K562 (cell line): ENCODE measurements around the gene RABEPK. TPM values are rescaled to one million over a fixed set of nuclear protein-coding genes. Genes with fewer than 3 reads are reported as not detected.

Source experiments
- ATF1 ChIP-seq, 2 experiments: fragments of 450-650 bp in 1 of 2; IDR thresholded peaks; 2 replicates each; pipeline ENCODE4 v1.6.1; 2016; ENCODE audit warnings: missing compliant biosample characterization in 1 of 2, missing genetic modification characterization in 1 of 2
- CBX2 ChIP-seq: fragments of 200-600 bp; sonication (generic); IDR thresholded peaks from one replicate; pipeline ENCODE4 v1.6.1; 2012; ENCODE audit warnings: mild to moderate bottlenecking, low read length, inconsistent platforms; ENCODE audit not compliant: insufficient read depth, poor library complexity, severe bottlenecking
- CCNT2 ChIP-seq: IDR thresholded peaks from 2 replicates; pipeline ENCODE4 v1.6.1; 2011; ENCODE audit warnings: borderline replicate concordance, low read depth, mild to moderate bottlenecking, moderate library complexity, mixed read lengths, low read length; ENCODE audit not compliant: insufficient read length; ENCODE audit errors: extremely low read depth
- FOS ChIP-seq: IDR thresholded peaks from 3 replicates; pipeline ENCODE4 v1.6.1; 2011; ENCODE audit not compliant: insufficient read length; ENCODE audit errors: extremely low read depth
- GABPA ChIP-seq: fragments of 200-800 bp; sonication (Bioruptor generic); conservative IDR thresholded peaks from 2 replicates; pipeline ENCODE4 v1.6.1; 2016; ENCODE audit warnings: low read depth, missing genetic modification characterization, missing compliant biosample characterization
- GTF2E2 ChIP-seq: fragments of 200-800 bp; sonication (Bioruptor generic); IDR thresholded peaks from 2 replicates; pipeline ENCODE4 v1.6.1; 2016; ENCODE audit warnings: missing genetic modification characterization, missing compliant biosample characterization
- IFI16 ChIP-seq: fragments of 250-450 bp; sonication (Bioruptor Pico); IDR thresholded peaks from 2 replicates; pipeline ENCODE4 v2.1.2; 2022; ENCODE audit warnings: mild to moderate bottlenecking, inconsistent platforms
- NCOR1 ChIP-seq: fragments of 450-650 bp; IDR thresholded peaks from 2 replicates; pipeline ENCODE4 v1.6.1; 2016; ENCODE audit warnings: mild to moderate bottlenecking, moderate library complexity
- POU5F1 ChIP-seq: fragments of 150-350 bp; IDR thresholded peaks from 2 replicates; pipeline ENCODE4 v1.6.1; 2014; ENCODE audit warnings: borderline replicate concordance, low read length, low read depth, mild to moderate bottlenecking; ENCODE audit not compliant: partially characterized antibody
- RBM17 ChIP-seq: fragments of 200-400 bp; formaldehyde crosslinking; IDR thresholded peaks from 2 replicates; pipeline ENCODE4 v1.6.1; 2017; ENCODE audit warnings: low read depth, mild to moderate bottlenecking, low read length, borderline replicate concordance
- STAT5A ChIP-seq: IDR thresholded peaks from 2 replicates; pipeline ENCODE4 v1.6.1; 2012; ENCODE audit warnings: low read length, inconsistent platforms, borderline replicate concordance
- TGIF2 ChIP-seq: sonication (generic); formaldehyde crosslinking; IDR thresholded peaks from 2 replicates; pipeline ENCODE4 v1.8.1; 2022; ENCODE audit warnings: mild to moderate bottlenecking, missing genetic modification reagents, moderate library complexity
- XRCC3 ChIP-seq: fragments of 450-650 bp; IDR thresholded peaks from 2 replicates; pipeline ENCODE4 v1.6.1; 2017; ENCODE audit warnings: mild to moderate bottlenecking, moderate library complexity
- ZBTB17 ChIP-seq: fragments of 450-650 bp; formaldehyde crosslinking; IDR thresholded peaks from 2 replicates; pipeline ENCODE4 v1.4.0; 2020; ENCODE audit warnings: mild to moderate bottlenecking
- ZNF280A ChIP-seq: fragments of 450-650 bp; IDR thresholded peaks from 2 replicates; pipeline ENCODE4 v1.6.1; 2018; ENCODE audit warnings: mild to moderate bottlenecking, low read depth; ENCODE audit not compliant: partially characterized antibody
- ZNF507 ChIP-seq: conservative IDR thresholded peaks from 2 replicates; pipeline ENCODE4 v1.6.1; 2017; ENCODE audit warnings: missing genetic modification characterization, missing compliant biosample characterization
- polyA plus RNA-seq, 8 experiments: library from polyadenylated mRNA; depleted of rRNA in 4 of 8; stranded (reverse) in 5 of 8; unstranded in 3 of 8; fragments of >200 nt; fragmentation: Nextera tagmentation in 2 of 8; fragmentation: Illumina TruSeq in 1 of 8; extraction: Ambion mirVana in 2 of 8; extraction: Trizol in 1 of 8; gene quantifications; 2 replicates each; pipeline versions ENCODE4 v1.2.1 to v1.2.3, GENCODE V29; 2011 to 2014; ENCODE audit warnings: inconsistent platforms in 1 of 8, missing spikeins in 1 of 8
- total RNA-seq, 7 experiments: library from RNA; depleted of rRNA in 6 of 7; stranded (reverse); fragments of >200 nt in 6 of 7; fragmentation: Illumina TruSeq in 2 of 7; extraction: Trizol in 2 of 7; gene quantifications; 2 replicates each; pipeline versions ENCODE4 v1.2.1 to v1.2.3, GENCODE V29; 2011 to 2021; ENCODE audit warnings: low replicate concordance in 1 of 7
- TF ChIP-seq, protein P1 (sequence below): sonication (generic); formaldehyde crosslinking; IDR thresholded peaks from 2 replicates; pipeline ENCODE4 v1.8.0; 2022; ENCODE audit warnings: mild to moderate bottlenecking, missing genetic modification reagents, borderline replicate concordance
- TF ChIP-seq, protein P2 (sequence below), 2 experiments: fragments of 250-450 bp in 1 of 2; fragments of 450-650 bp in 1 of 2; sonication (Bioruptor Pico) in 1 of 2; IDR thresholded peaks; 2 replicates each; pipeline versions ENCODE4 v1.6.1 to v1.8.0; 2016 to 2021; ENCODE audit warnings: mild to moderate bottlenecking in 2 of 2, moderate library complexity in 2 of 2, missing compliant biosample characterization in 1 of 2, missing genetic modification characterization in 1 of 2
- TF ChIP-seq, protein P3 (sequence below): sonication (generic); formaldehyde crosslinking; IDR thresholded peaks from 2 replicates; pipeline ENCODE4 v1.8.1; 2023; ENCODE audit warnings: mild to moderate bottlenecking, missing genetic modification reagents

Gene RABEPK
- total and polyA plus RNA-seq, 9 of the 15 experiments (the other 6 are each of a cell fraction or from before 2014, with no cell fraction given), result 38.3 to 113 (median 52.8) TPM

GRCh38 chr9:125261501-125262293 is 61.4 kb downstream of the RABEPK start, which contains the start of gene GAPVD1 (continued):
- TF ChIP-seq RBM17, result no peak
- no peak for TF ChIP-seq ZBTB17
- peak; percentile 38 for TF ChIP-seq NCOR1
- TF ChIP-seq GTF2E2 (tag), result no peak; the same call in 1 of the 2 replicates
- TF ChIP-seq, protein P1, sequence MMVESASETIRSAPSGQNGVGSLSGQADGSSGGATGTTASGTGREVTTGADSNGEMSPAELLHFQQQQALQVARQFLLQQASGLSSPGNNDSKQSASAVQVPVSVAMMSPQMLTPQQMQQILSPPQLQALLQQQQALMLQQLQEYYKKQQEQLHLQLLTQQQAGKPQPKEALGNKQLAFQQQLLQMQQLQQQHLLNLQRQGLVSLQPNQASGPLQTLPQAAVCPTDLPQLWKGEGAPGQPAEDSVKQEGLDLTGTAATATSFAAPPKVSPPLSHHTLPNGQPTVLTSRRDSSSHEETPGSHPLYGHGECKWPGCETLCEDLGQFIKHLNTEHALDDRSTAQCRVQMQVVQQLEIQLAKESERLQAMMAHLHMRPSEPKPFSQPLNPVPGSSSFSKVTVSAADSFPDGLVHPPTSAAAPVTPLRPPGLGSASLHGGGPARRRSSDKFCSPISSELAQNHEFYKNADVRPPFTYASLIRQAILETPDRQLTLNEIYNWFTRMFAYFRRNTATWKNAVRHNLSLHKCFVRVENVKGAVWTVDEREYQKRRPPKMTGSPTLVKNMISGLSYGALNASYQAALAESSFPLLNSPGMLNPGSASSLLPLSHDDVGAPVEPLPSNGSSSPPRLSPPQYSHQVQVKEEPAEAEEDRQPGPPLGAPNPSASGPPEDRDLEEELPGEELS, result peak; percentile 83; the same call in 1 of the 2 replicates
- TF ChIP-seq, protein P2, sequence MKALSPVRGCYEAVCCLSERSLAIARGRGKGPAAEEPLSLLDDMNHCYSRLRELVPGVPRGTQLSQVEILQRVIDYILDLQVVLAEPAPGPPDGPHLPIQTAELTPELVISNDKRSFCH (CRISPR knock-in tag; IDR thresholded peaks at IDR 0.05), result no peak
- TF ChIP-seq, protein P2 (tag; IDR thresholded peaks at IDR 0.05), result no peak
- TF ChIP-seq TGIF2 (CRISPR knock-in tag), result no peak
- TF ChIP-seq POU5F1, result peak; percentile 84
- no peak for TF ChIP-seq ATF1 (CRISPR knock-in tag; IDR thresholded peaks at IDR 0.05)
- TF ChIP-seq ATF1 (tag; IDR thresholded peaks at IDR 0.05), result peak; percentile 69
- TF ChIP-seq XRCC3, result no peak
- no peak for TF ChIP-seq ZNF280A
- TF ChIP-seq IFI16 (CRISPR knock-in tag), result no peak
- TF ChIP-seq, protein P3, sequence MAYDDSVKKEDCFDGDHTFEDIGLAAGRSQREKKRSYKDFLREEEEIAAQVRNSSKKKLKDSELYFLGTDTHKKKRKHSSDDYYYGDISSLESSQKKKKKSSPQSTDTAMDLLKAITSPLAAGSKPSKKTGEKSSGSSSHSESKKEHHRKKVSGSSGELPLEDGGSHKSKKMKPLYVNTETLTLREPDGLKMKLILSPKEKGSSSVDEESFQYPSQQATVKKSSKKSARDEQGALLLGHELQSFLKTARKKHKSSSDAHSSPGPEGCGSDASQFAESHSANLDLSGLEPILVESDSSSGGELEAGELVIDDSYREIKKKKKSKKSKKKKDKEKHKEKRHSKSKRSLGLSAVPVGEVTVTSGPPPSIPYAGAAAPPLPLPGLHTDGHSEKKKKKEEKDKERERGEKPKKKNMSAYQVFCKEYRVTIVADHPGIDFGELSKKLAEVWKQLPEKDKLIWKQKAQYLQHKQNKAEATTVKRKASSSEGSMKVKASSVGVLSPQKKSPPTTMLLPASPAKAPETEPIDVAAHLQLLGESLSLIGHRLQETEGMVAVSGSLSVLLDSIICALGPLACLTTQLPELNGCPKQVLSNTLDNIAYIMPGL, result peak; percentile 86
- TF ChIP-seq ZNF507 (tag), result no peak
- peak; percentile 12; the same call in 1 of the 2 replicates for TF ChIP-seq STAT5A
- TF ChIP-seq GABPA, result peak; percentile 93
- no peak for TF ChIP-seq CBX2
- peak; percentile 84 for TF ChIP-seq CCNT2
- TF ChIP-seq FOS, result no peak
